K562 (cell line): ENCODE measurements around the gene ZNF22. TPM values are rescaled to one million over a fixed set of nuclear protein-coding genes. Genes with fewer than 3 reads are reported as not detected.

Source experiments
- ATF1 ChIP-seq, 2 experiments: fragments of 450-650 bp in 1 of 2; IDR thresholded peaks; 2 replicates each; pipeline ENCODE4 v1.6.1; 2016; ENCODE audit warnings: missing compliant biosample characterization in 1 of 2, missing genetic modification characterization in 1 of 2
- BRD9 ChIP-seq: fragments of 450-650 bp; IDR thresholded peaks from 2 replicates; pipeline ENCODE4 v1.6.1; 2018; ENCODE audit warnings: low read depth; ENCODE audit not compliant: partially characterized antibody
- DIDO1 ChIP-seq: fragments of 450-650 bp; IDR thresholded peaks from 2 replicates; pipeline ENCODE4 v1.6.1; 2016; ENCODE audit warnings: low read depth, missing biosample characterization, missing genetic modification characterization
- FOXM1 ChIP-seq, 2 experiments: fragments of 450-650 bp in 1 of 2; sonication (generic) in 1 of 2; formaldehyde crosslinking in 1 of 2; IDR thresholded peaks; 2 replicates each; pipeline versions ENCODE4 v1.6.1 to v1.9.0; 2017 to 2022; ENCODE audit warnings: low read depth in 2 of 2, mild to moderate bottlenecking in 2 of 2, missing genetic modification reagents in 1 of 2, moderate library complexity in 1 of 2
- GABPA ChIP-seq: fragments of 200-800 bp; sonication (Bioruptor generic); conservative IDR thresholded peaks from 2 replicates; pipeline ENCODE4 v1.6.1; 2016; ENCODE audit warnings: low read depth, missing genetic modification characterization, missing compliant biosample characterization
- GABPB1 ChIP-seq: sonication (generic); formaldehyde crosslinking; IDR thresholded peaks from 2 replicates; pipeline ENCODE4 v1.8.0; 2022; ENCODE audit warnings: mild to moderate bottlenecking, missing genetic modification reagents
- HDAC6 ChIP-seq: IDR thresholded peaks from 2 replicates; pipeline ENCODE4 v1.6.1; 2012; ENCODE audit warnings: low read depth, mild to moderate bottlenecking, control low read depth, inconsistent platforms, low read length, moderate library complexity
- KDM1A ChIP-seq, 2 experiments: fragments of 450-650 bp; IDR thresholded peaks; 2 replicates each; pipeline ENCODE4 v1.6.1; 2016; ENCODE audit warnings: mild to moderate bottlenecking in 2 of 2
- NCOR1 ChIP-seq: fragments of 450-650 bp; IDR thresholded peaks from 2 replicates; pipeline ENCODE4 v1.6.1; 2016; ENCODE audit warnings: mild to moderate bottlenecking, moderate library complexity
- NFXL1 ChIP-seq: fragments of 450-650 bp; formaldehyde crosslinking; IDR thresholded peaks from 2 replicates; pipeline ENCODE4 v1.4.0; 2021; ENCODE audit warnings: mild to moderate bottlenecking
- NR2C2 ChIP-seq, 2 experiments: fragments of 200-800 bp in 1 of 2; sonication (Bioruptor generic) in 1 of 2; sonication (generic) in 1 of 2; formaldehyde crosslinking in 1 of 2; IDR thresholded peaks; 2 replicates each; pipeline versions ENCODE4 v1.6.1 to v1.8.0; 2016 to 2022; ENCODE audit warnings: mild to moderate bottlenecking in 1 of 2, missing compliant biosample characterization in 1 of 2, missing genetic modification characterization in 1 of 2, missing genetic modification reagents in 1 of 2
- PCBP1 ChIP-seq: fragments of 200-400 bp; formaldehyde crosslinking; IDR thresholded peaks from 2 replicates; pipeline ENCODE4 v1.6.1; 2018; ENCODE audit warnings: mild to moderate bottlenecking, low read depth, low read length; ENCODE audit not compliant: poor library complexity, severe bottlenecking
- PHF20 ChIP-seq: fragments of 450-650 bp; IDR thresholded peaks from 2 replicates; pipeline ENCODE4 v1.6.1; 2018; ENCODE audit not compliant: partially characterized antibody
- POLR2B ChIP-seq: fragments of 450-650 bp; IDR thresholded peaks from 2 replicates; pipeline ENCODE4 v1.6.1; 2018; ENCODE audit warnings: low read depth; ENCODE audit not compliant: partially characterized antibody
- PTRF ChIP-seq: fragments of 450-650 bp; IDR thresholded peaks from 2 replicates; pipeline ENCODE4 v1.6.1; 2016; ENCODE audit warnings: mild to moderate bottlenecking, missing genetic modification characterization, missing compliant biosample characterization
- RBFOX2 ChIP-seq: fragments of 200-400 bp; formaldehyde crosslinking; IDR thresholded peaks from 2 replicates; pipeline ENCODE4 v1.6.1; 2017; ENCODE audit warnings: low read depth, mild to moderate bottlenecking, low read length, moderate library complexity
- SAFB ChIP-seq: fragments of 200-400 bp; formaldehyde crosslinking; IDR thresholded peaks from 2 replicates; pipeline ENCODE4 v1.6.1; 2017; ENCODE audit warnings: low read depth, low read length, borderline replicate concordance
- TAL1 ChIP-seq: fragments of 450-650 bp; IDR thresholded peaks from 2 replicates; pipeline ENCODE4 v1.6.1; 2016; ENCODE audit warnings: mild to moderate bottlenecking
- TCF3 ChIP-seq: sonication (generic); formaldehyde crosslinking; IDR thresholded peaks from 2 replicates; pipeline ENCODE4 v1.4.0; 2020; ENCODE audit warnings: mild to moderate bottlenecking, missing genetic modification reagents
- ZKSCAN3 ChIP-seq: fragments of 250-450 bp; sonication (Bioruptor Pico); IDR thresholded peaks from 2 replicates; pipeline ENCODE4 v1.4.0; 2020
- ZNF324 ChIP-seq: fragments of 250-450 bp; sonication (Bioruptor Pico); IDR thresholded peaks from 2 replicates; pipeline ENCODE4 v1.4.0; 2020; ENCODE audit warnings: mild to moderate bottlenecking
- ZNF551 ChIP-seq: fragments of 250-450 bp; sonication (Bioruptor Pico); IDR thresholded peaks from 2 replicates; pipeline ENCODE4 v1.5.0; 2021; ENCODE audit warnings: mild to moderate bottlenecking, moderate library complexity
- polyA plus RNA-seq, 8 experiments: library from polyadenylated mRNA; depleted of rRNA in 4 of 8; stranded (reverse) in 5 of 8; unstranded in 3 of 8; fragments of >200 nt; fragmentation: Nextera tagmentation in 2 of 8; fragmentation: Illumina TruSeq in 1 of 8; extraction: Ambion mirVana in 2 of 8; extraction: Trizol in 1 of 8; gene quantifications; 2 replicates each; pipeline versions ENCODE4 v1.2.1 to v1.2.3, GENCODE V29; 2011 to 2014; ENCODE audit warnings: inconsistent platforms in 1 of 8, missing spikeins in 1 of 8
- total RNA-seq, 7 experiments: library from RNA; depleted of rRNA in 6 of 7; stranded (reverse); fragments of >200 nt in 6 of 7; fragmentation: Illumina TruSeq in 2 of 7; extraction: Trizol in 2 of 7; gene quantifications; 2 replicates each; pipeline versions ENCODE4 v1.2.1 to v1.2.3, GENCODE V29; 2011 to 2021; ENCODE audit warnings: low replicate concordance in 1 of 7
- TF ChIP-seq, protein P1 (sequence below): fragments of 250-450 bp; sonication (Bioruptor Pico); IDR thresholded peaks from 2 replicates; pipeline ENCODE4 v1.4.0; 2020; ENCODE audit warnings: mild to moderate bottlenecking, moderate library complexity, borderline replicate concordance
- TF ChIP-seq, protein P2 (sequence below), 2 experiments: fragments of 200-800 bp in 1 of 2; sonication (Bioruptor generic) in 1 of 2; sonication (generic) in 1 of 2; formaldehyde crosslinking in 1 of 2; IDR thresholded peaks in 1 of 2; conservative IDR thresholded peaks in 1 of 2; 2 replicates each; pipeline versions ENCODE4 v1.5.0 to v1.6.1; 2016 to 2020; ENCODE audit warnings: missing compliant biosample characterization in 1 of 2, missing genetic modification characterization in 1 of 2, missing genetic modification reagents in 1 of 2

ZNF22 gene
- total and polyA plus RNA-seq, 9 of the 15 experiments (the other 6 are each of a cell fraction or from before 2014, with no cell fraction given) = 36.2 to 98.7 (median 51.2) TPM

DNA sequence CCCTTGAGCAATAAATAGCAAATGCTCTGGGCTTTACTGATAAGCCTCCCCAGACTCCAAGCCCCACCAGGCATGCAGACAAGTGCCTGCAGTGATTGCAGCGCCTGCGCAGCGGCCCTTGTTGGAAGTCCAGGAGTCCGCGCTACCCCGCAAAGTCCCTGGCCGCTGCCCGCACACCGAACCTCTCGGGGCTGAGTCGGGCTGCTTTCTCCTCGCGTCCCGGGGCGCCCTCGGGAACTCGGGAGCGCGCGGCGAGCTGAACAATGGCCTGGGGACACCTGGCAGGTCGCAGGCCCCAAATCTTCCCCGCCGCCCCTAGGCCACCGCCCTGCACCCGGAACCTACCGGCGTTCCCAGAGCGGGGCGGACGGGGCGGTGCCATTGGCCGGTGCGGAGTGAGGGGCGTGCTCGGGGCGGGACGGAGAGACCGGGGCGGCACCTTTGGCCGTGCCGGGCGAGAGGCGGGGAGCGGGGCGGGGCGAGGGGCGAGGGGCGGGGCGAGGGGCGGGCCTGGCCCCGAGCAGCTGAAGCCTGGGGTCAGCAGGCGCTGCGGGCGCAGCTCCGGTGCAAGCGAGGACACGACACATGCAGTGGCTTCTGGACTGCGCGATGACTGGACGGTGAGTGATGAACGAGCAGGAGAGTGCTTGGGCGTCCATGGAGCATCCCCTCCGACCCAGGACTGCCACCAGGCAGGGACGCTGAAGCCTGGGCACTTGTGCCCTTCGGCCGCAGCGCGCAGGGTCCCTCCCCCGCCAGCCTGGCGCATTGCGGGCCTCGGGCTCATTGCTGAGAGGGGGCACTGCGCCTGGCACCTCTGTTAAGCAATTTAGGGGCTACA, 41.3 kb upstream of the ZNF22 start, which contains the start of gene RASSF4 (continued):
- TF ChIP-seq, protein P1, sequence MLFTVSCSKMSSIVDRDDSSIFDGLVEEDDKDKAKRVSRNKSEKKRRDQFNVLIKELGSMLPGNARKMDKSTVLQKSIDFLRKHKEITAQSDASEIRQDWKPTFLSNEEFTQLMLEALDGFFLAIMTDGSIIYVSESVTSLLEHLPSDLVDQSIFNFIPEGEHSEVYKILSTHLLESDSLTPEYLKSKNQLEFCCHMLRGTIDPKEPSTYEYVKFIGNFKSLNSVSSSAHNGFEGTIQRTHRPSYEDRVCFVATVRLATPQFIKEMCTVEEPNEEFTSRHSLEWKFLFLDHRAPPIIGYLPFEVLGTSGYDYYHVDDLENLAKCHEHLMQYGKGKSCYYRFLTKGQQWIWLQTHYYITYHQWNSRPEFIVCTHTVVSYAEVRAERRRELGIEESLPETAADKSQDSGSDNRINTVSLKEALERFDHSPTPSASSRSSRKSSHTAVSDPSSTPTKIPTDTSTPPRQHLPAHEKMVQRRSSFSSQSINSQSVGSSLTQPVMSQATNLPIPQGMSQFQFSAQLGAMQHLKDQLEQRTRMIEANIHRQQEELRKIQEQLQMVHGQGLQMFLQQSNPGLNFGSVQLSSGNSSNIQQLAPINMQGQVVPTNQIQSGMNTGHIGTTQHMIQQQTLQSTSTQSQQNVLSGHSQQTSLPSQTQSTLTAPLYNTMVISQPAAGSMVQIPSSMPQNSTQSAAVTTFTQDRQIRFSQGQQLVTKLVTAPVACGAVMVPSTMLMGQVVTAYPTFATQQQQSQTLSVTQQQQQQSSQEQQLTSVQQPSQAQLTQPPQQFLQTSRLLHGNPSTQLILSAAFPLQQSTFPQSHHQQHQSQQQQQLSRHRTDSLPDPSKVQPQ = no peak
- TF ChIP-seq POLR2B (peak; percentile 41), GABPB1 (CRISPR knock-in tag) (peak; percentile 62; the same call in 1 of the 2 replicates), PHF20 (peak; percentile 86), PCBP1 (peak; percentile 39), TCF3 (CRISPR knock-in tag) (peak; percentile 59), KDM1A (IDR thresholded peaks at IDR 0.05) (peak; percentile 97), ZNF324 (CRISPR knock-in tag) (no peak), NCOR1 (peak; percentile 53), DIDO1 (tag) (no peak), GABPA (tag) (0 out of 2 replicates have a peak, but pooled peaks have one; percentile 25), ZKSCAN3 (CRISPR knock-in tag) (no peak), NFXL1 (no peak), PTRF (tag) (no peak), RBFOX2 (peak; percentile 68), SAFB (no peak), HDAC6 (no peak), NR2C2 (CRISPR knock-in tag; IDR thresholded peaks at IDR 0.05) (no peak), NR2C2 (tag; IDR thresholded peaks at IDR 0.05) (peak; percentile 57), BRD9 (no peak), TAL1 (peak; percentile 56), ATF1 (CRISPR knock-in tag; IDR thresholded peaks at IDR 0.05) (no peak), ATF1 (tag; IDR thresholded peaks at IDR 0.05) (peak; percentile 46; the same call in 1 of the 2 replicates), FOXM1 (IDR thresholded peaks at IDR 0.05; ENCODE audit: low read depth) (no peak), FOXM1 (CRISPR knock-in tag; IDR thresholded peaks at IDR 0.05; ENCODE audit: low read depth) (0 out of 2 replicates have a peak, but pooled peaks have one; percentile 46), ZNF551 (CRISPR knock-in tag) (no peak)
- TF ChIP-seq, protein P2, sequence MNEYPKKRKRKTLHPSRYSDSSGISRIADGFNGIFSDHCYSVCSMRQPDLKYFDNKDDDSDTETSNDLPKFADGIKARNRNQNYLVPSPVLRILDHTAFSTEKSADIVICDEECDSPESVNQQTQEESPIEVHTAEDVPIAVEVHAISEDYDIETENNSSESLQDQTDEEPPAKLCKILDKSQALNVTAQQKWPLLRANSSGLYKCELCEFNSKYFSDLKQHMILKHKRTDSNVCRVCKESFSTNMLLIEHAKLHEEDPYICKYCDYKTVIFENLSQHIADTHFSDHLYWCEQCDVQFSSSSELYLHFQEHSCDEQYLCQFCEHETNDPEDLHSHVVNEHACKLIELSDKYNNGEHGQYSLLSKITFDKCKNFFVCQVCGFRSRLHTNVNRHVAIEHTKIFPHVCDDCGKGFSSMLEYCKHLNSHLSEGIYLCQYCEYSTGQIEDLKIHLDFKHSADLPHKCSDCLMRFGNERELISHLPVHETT (CRISPR knock-in tag; conservative IDR thresholded peaks at IDR 0.05 in 1 of 2, IDR thresholded peaks at IDR 0.05 in 1 of 2) = peak in 1 of 2 experiments; percentile 89; a peak in 2 of 4 replicates
